Vein endothelial cell (primary cell): ENCODE results near the gene ZNF592. TPM values are rescaled to one million over a fixed set of nuclear protein-coding genes. Genes with fewer than 3 reads are reported as not detected.

Source experiments
- small RNA-seq: library from RNA; depleted of rRNA; stranded (forward); fragments of <200 nt; gene quantifications from one replicate; pipeline ENCODE3, GENCODE V24; 2012
- total RNA-seq: library from RNA; depleted of rRNA; stranded (reverse); fragments of >200 nt; gene quantifications from 2 replicates; pipeline ENCODE4 v1.2.3, GENCODE V29; 2012

ZNF592 gene, protein sequence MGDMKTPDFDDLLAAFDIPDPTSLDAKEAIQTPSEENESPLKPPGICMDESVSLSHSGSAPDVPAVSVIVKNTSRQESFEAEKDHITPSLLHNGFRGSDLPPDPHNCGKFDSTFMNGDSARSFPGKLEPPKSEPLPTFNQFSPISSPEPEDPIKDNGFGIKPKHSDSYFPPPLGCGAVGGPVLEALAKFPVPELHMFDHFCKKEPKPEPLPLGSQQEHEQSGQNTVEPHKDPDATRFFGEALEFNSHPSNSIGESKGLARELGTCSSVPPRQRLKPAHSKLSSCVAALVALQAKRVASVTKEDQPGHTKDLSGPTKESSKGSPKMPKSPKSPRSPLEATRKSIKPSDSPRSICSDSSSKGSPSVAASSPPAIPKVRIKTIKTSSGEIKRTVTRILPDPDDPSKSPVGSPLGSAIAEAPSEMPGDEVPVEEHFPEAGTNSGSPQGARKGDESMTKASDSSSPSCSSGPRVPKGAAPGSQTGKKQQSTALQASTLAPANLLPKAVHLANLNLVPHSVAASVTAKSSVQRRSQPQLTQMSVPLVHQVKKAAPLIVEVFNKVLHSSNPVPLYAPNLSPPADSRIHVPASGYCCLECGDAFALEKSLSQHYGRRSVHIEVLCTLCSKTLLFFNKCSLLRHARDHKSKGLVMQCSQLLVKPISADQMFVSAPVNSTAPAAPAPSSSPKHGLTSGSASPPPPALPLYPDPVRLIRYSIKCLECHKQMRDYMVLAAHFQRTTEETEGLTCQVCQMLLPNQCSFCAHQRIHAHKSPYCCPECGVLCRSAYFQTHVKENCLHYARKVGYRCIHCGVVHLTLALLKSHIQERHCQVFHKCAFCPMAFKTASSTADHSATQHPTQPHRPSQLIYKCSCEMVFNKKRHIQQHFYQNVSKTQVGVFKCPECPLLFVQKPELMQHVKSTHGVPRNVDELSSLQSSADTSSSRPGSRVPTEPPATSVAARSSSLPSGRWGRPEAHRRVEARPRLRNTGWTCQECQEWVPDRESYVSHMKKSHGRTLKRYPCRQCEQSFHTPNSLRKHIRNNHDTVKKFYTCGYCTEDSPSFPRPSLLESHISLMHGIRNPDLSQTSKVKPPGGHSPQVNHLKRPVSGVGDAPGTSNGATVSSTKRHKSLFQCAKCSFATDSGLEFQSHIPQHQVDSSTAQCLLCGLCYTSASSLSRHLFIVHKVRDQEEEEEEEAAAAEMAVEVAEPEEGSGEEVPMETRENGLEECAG (N-terminal part only)
- 16.2 and 18.0 TPM in 2 replicates for total RNA-seq

DNA sequence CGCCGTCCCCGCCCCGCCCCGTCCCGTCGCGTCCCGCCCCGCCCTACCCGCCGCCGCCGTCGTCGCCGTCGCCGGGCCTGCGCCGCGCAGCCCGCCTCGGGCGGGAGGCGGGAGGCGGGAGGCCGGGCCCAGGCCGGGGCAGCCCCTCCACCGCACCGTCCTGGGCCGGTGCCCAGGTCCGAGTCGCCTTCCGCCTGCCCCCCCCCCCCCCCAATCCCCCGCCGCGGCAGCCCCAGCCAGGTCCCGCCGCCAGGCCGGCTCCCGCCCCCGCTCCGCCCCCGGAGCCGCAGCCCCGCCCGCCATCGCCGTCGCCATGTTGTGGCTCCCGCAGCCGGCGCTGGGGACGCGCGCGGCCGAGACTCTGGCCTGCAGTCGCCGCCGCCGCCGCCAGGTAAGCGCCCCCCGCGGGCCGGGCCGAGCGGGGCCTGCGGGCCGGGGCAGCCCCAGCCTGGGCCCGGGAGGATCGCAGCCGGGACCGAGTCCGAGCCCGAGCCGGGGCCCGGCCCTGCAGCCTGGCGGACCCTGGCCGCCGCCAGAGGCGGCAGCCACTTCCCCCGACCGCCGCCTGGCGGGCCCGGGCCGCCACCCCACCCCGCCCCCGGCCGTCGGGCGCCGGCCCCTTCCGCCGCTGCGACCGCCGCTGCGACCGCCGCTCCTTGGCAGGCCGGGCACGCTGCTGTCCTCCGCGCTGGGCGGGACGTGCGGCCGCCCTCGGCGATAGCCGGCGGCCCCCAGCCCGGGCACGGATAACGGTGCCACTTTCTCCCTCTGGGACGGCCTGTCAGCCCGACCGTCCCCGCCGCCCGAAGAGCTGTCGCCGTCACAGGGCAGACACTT lies at the start of gene ZNF592:
Gene ZNF592 (plus strand): TSS at position 319 of the 837 bp plus-strand sequence. CDS start 34,084 bp downstream, outside the sequence.

DNA sequence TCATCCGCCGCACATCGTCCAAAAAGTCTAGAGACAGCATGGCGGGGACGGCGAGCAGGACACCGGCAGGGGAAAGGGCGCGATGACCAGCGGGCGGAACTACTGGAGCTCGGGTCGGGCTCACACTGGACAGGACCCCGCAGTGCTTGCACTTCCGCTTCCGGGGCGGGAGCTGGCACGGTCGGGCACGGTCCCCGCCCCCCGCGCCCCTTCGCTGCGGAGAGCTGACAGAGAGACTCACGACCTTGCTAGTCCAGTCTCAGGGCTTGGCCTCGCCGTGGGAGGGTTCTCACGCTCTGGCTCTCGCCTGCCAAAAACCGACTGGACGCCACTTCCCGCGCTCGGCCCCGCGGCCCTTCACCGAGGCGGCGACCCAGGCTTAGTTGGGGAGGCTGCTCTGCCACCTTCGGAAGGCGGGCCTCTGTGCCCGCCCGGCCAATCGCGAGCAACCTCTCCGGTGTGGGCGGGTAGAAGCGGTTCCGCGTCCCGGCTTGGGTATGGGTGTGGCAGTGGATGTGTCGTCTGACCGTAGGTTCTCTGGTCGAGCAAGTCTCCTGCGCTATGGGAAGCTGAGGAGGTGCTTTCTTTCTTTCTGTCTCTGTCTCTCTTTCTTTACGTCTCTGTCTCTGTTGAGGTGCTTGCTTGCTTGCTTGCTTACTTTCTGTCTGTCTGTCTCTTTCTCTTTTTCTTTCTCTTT lies 32.2 kb upstream of the ZNF592 start, which contains the start of gene SEC11A:
Gene SEC11A (minus strand): TSS at position 104 of the 697 bp plus-strand sequence. CDS start 64 bp downstream, at position 40.

DNA sequence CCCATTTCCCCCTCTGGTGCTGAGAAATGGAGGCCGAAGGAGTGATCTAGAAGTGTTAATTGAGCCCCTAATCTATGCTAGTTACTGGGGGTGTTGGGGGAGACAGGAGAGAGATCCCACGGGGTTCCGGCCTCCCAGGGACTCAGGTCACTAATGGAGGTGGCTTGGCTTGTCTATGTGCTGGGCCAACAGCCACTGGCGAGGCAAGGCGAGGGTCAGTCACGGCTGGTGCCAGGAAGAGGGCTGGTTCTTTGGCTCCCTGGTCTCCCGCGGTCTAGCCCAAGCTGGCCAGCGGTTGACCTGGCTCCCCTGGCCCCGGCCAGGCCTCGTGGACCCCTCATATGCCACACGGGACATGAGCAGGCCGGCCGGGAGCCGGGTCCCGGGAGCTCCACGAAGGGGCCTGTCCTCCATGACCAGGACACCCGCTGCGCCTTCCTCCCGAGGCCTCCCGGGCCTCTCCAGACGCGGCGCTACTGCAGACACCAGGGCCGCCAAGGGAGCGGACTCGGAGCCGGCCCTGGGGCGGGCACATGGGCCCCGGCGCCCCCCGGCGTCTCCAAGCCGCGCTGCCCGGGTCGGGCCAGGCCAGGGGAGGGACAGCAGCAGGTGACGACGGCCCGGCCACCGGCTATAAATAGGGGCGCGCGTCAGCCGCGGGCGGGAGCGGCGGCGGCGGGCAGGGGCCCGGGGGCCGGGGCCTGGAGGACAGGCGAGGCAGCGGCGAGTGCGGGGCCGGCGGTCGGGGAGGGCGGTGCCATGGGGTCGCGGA lies 68.5 kb downstream of the ZNF592 start, which contains the start of gene ALPK3:
Gene ALPK3 (plus strand): TSS at position 663 of the 772 bp plus-strand sequence. CDS start 97 bp downstream, at position 760.

Small RNA genes within 50 kb of the gene (small RNA-seq; reads per million reads assigned to genes)
- not detected for gene RF00402

Other genes with a start within 250 kb of the ZNF592 start
- 13.4 and 14.5 TPM in 2 replicates for gene ZSCAN2, start 147.6 kb upstream of the ZNF592 start, total RNA-seq
- gene WDR73, start 94.3 kb upstream of the ZNF592 start, total RNA-seq, result 28.7 and 29.3 TPM in 2 replicates
- 4.6 and 6.0 TPM in 2 replicates for gene NMB, start 90.4 kb upstream of the ZNF592 start, total RNA-seq
- gene SEC11A, start 32.5 kb upstream of the ZNF592 start, total RNA-seq, result 176 and 196 TPM in 2 replicates
- gene ALPK3, start 68.8 kb downstream of the ZNF592 start, total RNA-seq, result 69.8 and 95.4 TPM in 2 replicates
- gene SLC28A1, start 136.1 kb downstream of the ZNF592 start, total RNA-seq, result not detected in 2 replicates
- 55.9 and 65.4 TPM in 2 replicates for gene PDE8A, start 233.3 kb downstream of the ZNF592 start, total RNA-seq